GM12878 (cell line): ENCODE measurements around the gene ALDH3B2.

Experiments used
- CEBPB ChIP-seq, 2 experiments: fragments of 150-350 bp in 1 of 2; IDR thresholded peaks; 2 replicates each; pipeline ENCODE4 v1.6.1; 2012 to 2014; ENCODE audit warnings: low read depth in 2 of 2, low read length in 2 of 2, borderline replicate concordance in 1 of 2, inconsistent platforms in 1 of 2
- CHD2 ChIP-seq: IDR thresholded peaks from 2 replicates; pipeline ENCODE4 v1.6.1; 2011; ENCODE audit warnings: low read depth, low read length, improper control_type of control experiment, borderline replicate concordance
- GABPA ChIP-seq: IDR thresholded peaks from 2 replicates; pipeline ENCODE4 v1.6.1; 2014; ENCODE audit warnings: antibody characterized with exemption, low read depth, mild to moderate bottlenecking, inconsistent platforms
- IKZF1 ChIP-seq: fragments of 450-650 bp; conservative IDR thresholded peaks from 2 replicates; pipeline ENCODE4 v1.6.1; 2017; ENCODE audit warnings: antibody characterized with exemption, mild to moderate bottlenecking
- MEF2A ChIP-seq: IDR thresholded peaks from 2 replicates; pipeline ENCODE4 v1.6.1; 2011; ENCODE audit warnings: low read depth, mild to moderate bottlenecking, low read length, moderate library complexity; ENCODE audit not compliant: insufficient read depth
- MXI1 ChIP-seq: fragments of 150-350 bp; IDR thresholded peaks from 2 replicates; pipeline ENCODE4 v1.6.1; 2011; ENCODE audit warnings: low read depth, mild to moderate bottlenecking, inconsistent platforms, low read length, improper control_type of control experiment
- TARDBP ChIP-seq: IDR thresholded peaks from 2 replicates; pipeline ENCODE4 v1.6.1; 2016; ENCODE audit warnings: borderline replicate concordance
- ZNF384 ChIP-seq: IDR thresholded peaks from 2 replicates; pipeline ENCODE4 v1.6.1; 2012; ENCODE audit warnings: low read depth, mild to moderate bottlenecking, low read length, improper control_type of control experiment, borderline replicate concordance
- TF ChIP-seq, protein P1 (sequence below): fragments of 450-650 bp; formaldehyde crosslinking; IDR thresholded peaks from 2 replicates; pipeline ENCODE4 v1.4.0; 2020; ENCODE audit warnings: mild to moderate bottlenecking, moderate library complexity
- TF ChIP-seq, protein P2 (sequence below), 3 experiments: IDR thresholded peaks in 2 of 3; conservative IDR thresholded peaks in 1 of 3; 2 replicates each; pipeline ENCODE4 v1.5.1; 2011; ENCODE audit warnings: low read depth in 3 of 3, low read length in 3 of 3, mild to moderate bottlenecking in 3 of 3, control low read depth in 2 of 3, moderate library complexity in 2 of 3, inconsistent platforms in 1 of 3, mixed read lengths in 1 of 3; ENCODE audit not compliant: control insufficient read depth in 2 of 3, insufficient read depth in 1 of 3; ENCODE audit errors: extremely low read depth in 1 of 3
- TF ChIP-seq, protein P3 (sequence below): fragments of 450-650 bp; IDR thresholded peaks from 2 replicates; pipeline ENCODE4 v1.6.1; 2016; ENCODE audit warnings: mild to moderate bottlenecking, moderate library complexity, borderline replicate concordance

DNA sequence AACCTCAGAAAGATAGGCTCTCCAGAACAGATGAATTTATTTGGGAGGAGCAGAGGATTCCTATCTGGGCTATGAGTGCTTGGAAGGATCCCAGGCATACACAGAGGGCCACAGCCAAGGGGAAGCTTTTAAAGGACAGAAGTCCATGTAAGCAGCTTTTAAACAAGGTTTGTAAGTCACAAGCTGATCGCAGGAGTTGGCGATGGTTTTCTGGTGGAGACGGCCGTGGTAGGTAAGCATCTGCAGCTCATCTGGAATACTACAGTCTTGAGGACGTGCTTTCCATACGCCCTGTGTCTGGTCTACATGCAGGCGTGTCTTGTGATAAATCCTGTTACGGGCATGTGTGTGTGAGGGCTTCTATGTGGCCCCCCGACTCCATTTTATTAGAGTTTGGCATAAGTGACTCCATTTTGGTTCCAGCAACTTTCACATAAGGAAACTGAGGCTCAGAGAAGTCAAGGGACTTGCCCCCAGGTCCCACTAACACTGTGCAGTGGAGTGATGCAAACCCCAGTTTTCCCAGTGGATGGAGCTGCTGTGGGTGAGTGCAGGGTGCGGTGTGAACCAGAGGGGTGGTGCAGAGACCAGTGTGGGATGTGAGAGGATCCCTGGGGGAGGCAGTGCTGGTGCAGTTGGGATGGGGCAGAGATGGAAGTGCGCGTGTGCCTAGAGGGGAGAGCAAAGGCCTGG lies 12.1 kb downstream of the ALDH3B2 start:
- TF ChIP-seq GABPA (no peak), TARDBP (no peak), MEF2A (no peak), CEBPB (IDR thresholded peaks at IDR 0.05; ENCODE audit: borderline replicate concordance in 1 of 2, low read depth in 2 of 2, low read length in 2 of 2) (no peak), IKZF1 (no peak), CHD2 (no peak), ZNF384 (no peak), MXI1 (no peak)
- TF ChIP-seq, protein P1, sequence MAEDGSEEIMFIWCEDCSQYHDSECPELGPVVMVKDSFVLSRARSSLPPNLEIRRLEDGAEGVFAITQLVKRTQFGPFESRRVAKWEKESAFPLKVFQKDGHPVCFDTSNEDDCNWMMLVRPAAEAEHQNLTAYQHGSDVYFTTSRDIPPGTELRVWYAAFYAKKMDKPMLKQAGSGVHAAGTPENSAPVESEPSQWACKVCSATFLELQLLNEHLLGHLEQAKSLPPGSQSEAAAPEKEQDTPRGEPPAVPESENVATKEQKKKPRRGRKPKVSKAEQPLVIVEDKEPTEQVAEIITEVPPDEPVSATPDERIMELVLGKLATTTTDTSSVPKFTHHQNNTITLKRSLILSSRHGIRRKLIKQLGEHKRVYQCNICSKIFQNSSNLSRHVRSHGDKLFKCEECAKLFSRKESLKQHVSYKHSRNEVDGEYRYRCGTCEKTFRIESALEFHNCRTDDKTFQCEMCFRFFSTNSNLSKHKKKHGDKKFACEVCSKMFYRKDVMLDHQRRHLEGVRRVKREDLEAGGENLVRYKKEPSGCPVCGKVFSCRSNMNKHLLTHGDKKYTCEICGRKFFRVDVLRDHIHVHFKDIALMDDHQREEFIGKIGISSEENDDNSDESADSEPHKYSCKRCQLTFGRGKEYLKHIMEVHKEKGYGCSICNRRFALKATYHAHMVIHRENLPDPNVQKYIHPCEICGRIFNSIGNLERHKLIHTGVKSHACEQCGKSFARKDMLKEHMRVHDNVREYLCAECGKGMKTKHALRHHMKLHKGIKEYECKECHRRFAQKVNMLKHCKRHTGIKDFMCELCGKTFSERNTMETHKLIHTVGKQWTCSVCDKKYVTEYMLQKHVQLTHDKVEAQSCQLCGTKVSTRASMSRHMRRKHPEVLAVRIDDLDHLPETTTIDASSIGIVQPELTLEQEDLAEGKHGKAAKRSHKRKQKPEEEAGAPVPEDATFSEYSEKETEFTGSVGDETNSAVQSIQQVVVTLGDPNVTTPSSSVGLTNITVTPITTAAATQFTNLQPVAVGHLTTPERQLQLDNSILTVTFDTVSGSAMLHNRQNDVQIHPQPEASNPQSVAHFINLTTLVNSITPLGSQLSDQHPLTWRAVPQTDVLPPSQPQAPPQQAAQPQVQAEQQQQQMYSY, result no peak
- TF ChIP-seq, protein P2, sequence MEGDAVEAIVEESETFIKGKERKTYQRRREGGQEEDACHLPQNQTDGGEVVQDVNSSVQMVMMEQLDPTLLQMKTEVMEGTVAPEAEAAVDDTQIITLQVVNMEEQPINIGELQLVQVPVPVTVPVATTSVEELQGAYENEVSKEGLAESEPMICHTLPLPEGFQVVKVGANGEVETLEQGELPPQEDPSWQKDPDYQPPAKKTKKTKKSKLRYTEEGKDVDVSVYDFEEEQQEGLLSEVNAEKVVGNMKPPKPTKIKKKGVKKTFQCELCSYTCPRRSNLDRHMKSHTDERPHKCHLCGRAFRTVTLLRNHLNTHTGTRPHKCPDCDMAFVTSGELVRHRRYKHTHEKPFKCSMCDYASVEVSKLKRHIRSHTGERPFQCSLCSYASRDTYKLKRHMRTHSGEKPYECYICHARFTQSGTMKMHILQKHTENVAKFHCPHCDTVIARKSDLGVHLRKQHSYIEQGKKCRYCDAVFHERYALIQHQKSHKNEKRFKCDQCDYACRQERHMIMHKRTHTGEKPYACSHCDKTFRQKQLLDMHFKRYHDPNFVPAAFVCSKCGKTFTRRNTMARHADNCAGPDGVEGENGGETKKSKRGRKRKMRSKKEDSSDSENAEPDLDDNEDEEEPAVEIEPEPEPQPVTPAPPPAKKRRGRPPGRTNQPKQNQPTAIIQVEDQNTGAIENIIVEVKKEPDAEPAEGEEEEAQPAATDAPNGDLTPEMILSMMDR (IDR thresholded peaks at IDR 0.05 in 2 of 3, conservative IDR thresholded peaks at IDR 0.05 in 1 of 3; ENCODE audit: control insufficient read depth in 2 of 3, extremely low read depth in 1 of 3, insufficient read depth in 1 of 3, low read depth in 3 of 3, low read length in 3 of 3), result no peak
- TF ChIP-seq, protein P3, sequence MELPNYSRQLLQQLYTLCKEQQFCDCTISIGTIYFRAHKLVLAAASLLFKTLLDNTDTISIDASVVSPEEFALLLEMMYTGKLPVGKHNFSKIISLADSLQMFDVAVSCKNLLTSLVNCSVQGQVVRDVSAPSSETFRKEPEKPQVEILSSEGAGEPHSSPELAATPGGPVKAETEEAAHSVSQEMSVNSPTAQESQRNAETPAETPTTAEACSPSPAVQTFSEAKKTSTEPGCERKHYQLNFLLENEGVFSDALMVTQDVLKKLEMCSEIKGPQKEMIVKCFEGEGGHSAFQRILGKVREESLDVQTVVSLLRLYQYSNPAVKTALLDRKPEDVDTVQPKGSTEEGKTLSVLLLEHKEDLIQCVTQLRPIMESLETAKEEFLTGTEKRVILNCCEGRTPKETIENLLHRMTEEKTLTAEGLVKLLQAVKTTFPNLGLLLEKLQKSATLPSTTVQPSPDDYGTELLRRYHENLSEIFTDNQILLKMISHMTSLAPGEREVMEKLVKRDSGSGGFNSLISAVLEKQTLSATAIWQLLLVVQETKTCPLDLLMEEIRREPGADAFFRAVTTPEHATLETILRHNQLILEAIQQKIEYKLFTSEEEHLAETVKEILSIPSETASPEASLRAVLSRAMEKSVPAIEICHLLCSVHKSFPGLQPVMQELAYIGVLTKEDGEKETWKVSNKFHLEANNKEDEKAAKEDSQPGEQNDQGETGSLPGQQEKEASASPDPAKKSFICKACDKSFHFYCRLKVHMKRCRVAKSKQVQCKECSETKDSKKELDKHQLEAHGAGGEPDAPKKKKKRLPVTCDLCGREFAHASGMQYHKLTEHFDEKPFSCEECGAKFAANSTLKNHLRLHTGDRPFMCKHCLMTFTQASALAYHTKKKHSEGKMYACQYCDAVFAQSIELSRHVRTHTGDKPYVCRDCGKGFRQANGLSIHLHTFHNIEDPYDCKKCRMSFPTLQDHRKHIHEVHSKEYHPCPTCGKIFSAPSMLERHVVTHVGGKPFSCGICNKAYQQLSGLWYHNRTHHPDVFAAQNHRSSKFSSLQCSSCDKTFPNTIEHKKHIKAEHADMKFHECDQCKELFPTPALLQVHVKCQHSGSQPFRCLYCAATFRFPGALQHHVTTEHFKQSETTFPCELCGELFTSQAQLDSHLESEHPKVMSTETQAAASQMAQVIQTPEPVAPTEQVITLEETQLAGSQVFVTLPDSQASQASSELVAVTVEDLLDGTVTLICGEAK, result no peak
